HG02840 (cell line): ENCODE results near the gene HOMEZ.
"Not testable (repeated sequence)": the region's sequence is repeated elsewhere in the genome, so short reads cannot be mapped to it uniquely, and the experiment has no call there.

Experiments used
- ATAC-seq: cut with Tn5 transposase; IDR thresholded peaks from one replicate; pipeline ENCODE4 v1.9.1; 2021; ENCODE audit warnings: mild to moderate bottlenecking, moderate library complexity, moderate number of reproducible peaks; ENCODE audit not compliant: unreplicated experiment, low FRiP score

The HOMEZ gene

GRCh38 chr14:23286020-23286901 lies at the start of gene HOMEZ:
Gene HOMEZ (minus strand): TSS chr14:23286132. CDS start chr14:23285952, 180 bp downstream.
- ATAC-seq = peak; percentile 98

GRCh38 chr14:23335623-23336022 lies 49.7 kb upstream of the HOMEZ start:
- ATAC-seq = no peak

- ATAC-seq = no peak
Observed at GRCh38 chr14:23327947-23328744, 42.2 kb upstream of the HOMEZ start.

- no peak for ATAC-seq
Observed at GRCh38 chr14:23326491-23327332, 40.8 kb upstream of the HOMEZ start.

- ATAC-seq = not testable (repeated sequence)
Observed at GRCh38 chr14:23325746-23326145, 39.8 kb upstream of the HOMEZ start.

- no peak for ATAC-seq
Observed at GRCh38 chr14:23324993-23325392, 39.1 kb upstream of the HOMEZ start.

- ATAC-seq = no peak
Observed at GRCh38 chr14:23324455-23324846, 38.5 kb upstream of the HOMEZ start.

- ATAC-seq = no peak
Observed at GRCh38 chr14:23323838-23324454, 38.0 kb upstream of the HOMEZ start.

- no peak for ATAC-seq
Observed at GRCh38 chr14:23322568-23323517, 36.9 kb upstream of the HOMEZ start.

- peak; percentile 13 for ATAC-seq
Observed at GRCh38 chr14:23321572-23322547, 35.9 kb upstream of the HOMEZ start.

GRCh38 chr14:23320584-23321571 lies 34.9 kb upstream of the HOMEZ start, which contains the start of gene PABPN1:
Gene PABPN1 (plus strand): TSS chr14:23321457. CDS start chr14:23321470, 13 bp downstream.
- ATAC-seq = peak; percentile 91

GRCh38 chr14:23319746-23320583 lies 34.0 kb upstream of the HOMEZ start:
- ATAC-seq = no peak

- no peak for ATAC-seq
Observed at GRCh38 chr14:23316300-23316699, 30.4 kb upstream of the HOMEZ start.

- no peak for ATAC-seq
Observed at GRCh38 chr14:23310546-23310945, 24.6 kb upstream of the HOMEZ start.

GRCh38 chr14:23308721-23309445 lies 23.0 kb upstream of the HOMEZ start:
- ATAC-seq = no peak
